GM19438 (cell line): ENCODE measurements around the gene CLMN.
"Not testable (repeated sequence)": the region's sequence is repeated elsewhere in the genome, so short reads cannot be mapped to it uniquely, and the experiment has no call there.

Experiments used
- ATAC-seq: cut with Tn5 transposase; IDR thresholded peaks from one replicate; pipeline ENCODE4 v1.9.1; 2021; ENCODE audit warnings: low read depth; ENCODE audit not compliant: unreplicated experiment

Gene CLMN

GRCh38 chr14:95183532-95184412 is 135.9 kb downstream of the CLMN start:
- ATAC-seq: no peak

DNA sequence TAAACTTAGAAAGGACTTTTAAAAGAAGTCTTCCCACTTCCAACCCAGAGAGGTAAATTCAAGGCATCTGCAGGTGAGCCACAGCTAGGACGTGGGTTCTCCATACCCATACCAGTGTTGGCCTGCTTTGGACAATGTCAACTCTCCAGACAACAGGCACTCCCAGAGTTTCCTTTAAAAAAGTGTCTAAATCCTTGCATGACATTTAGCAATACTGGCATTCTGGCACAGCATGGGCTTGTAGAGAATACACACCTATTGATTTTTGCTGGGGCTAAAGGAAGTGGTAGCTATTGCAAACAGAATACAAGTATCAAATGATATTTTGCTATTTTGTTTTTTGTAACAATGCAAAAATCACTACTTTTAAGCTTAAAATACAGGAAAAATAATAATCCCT is 136.6 kb downstream of the CLMN start:
- ATAC-seq: no peak

DNA sequence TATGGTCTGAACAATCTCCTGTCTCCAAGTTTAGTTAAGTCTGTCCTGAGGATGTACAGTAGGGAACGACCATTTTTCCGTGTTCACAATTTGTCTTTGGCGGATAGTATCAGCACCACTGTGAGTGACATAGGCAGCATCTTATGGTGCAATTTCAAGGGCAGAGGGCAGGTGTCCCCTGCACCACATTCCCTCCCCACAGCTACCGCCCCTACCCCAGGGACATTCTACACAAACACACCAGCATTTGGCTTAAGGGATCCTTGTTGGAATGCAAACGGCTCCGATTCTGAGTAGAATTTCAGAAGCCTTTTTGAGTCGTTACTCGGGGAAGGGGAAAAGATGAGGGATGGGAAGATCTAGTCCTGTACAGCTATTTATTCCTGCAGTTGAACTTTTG is 137.3 kb downstream of the CLMN start:
- ATAC-seq: no peak

- ATAC-seq: no peak
Observed at GRCh38 chr14:95180966-95181741, 138.6 kb downstream of the CLMN start.

DNA sequence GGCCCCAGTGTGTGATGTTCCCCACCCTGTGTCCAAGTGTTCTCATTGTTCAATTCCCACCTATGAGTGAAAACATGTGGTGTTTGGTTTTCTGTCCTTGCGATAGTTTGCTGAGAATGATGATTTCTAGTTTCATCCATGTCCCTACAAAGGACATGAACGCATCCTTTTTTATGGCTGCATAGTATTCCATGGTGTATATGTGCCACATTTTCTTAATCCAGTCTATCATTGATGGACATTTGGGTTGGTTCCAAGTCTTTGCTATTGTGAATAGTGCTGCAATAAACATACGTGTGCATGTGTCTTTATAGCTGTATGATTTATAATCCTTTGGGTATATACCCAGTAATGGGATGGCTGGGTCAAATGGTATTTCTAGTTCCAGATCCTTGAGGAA is 144.0 kb downstream of the CLMN start:
- ATAC-seq: not testable (repeated sequence)

DNA sequence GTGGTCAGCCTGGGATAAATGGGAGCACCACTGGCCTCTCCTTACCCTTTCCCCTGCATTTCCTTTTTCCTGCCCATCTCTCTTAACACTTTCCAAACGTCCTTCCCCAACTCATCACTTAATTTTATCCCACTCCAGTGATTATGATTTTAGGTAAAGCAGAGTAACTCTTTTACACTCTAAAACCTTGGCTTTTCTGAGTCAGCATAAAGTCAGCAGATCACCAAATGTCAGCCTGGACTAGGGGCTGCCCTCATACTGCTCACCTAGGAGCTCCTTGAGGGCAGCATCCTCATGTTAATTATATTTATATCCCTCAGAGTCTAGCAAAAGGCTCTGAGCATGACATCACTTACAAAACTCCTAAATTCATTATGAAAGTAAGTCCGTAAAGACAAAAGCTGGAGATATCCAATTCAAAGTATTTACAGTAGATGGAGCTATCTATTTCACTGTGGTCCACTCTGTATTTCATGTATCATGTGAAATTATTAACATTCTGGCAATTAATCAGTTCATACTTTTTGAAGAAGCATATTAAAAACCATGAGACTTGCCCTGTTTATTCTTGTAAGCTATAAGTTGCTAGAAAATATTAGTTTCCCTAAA is 145.4 kb downstream of the CLMN start:
- no peak for ATAC-seq

DNA sequence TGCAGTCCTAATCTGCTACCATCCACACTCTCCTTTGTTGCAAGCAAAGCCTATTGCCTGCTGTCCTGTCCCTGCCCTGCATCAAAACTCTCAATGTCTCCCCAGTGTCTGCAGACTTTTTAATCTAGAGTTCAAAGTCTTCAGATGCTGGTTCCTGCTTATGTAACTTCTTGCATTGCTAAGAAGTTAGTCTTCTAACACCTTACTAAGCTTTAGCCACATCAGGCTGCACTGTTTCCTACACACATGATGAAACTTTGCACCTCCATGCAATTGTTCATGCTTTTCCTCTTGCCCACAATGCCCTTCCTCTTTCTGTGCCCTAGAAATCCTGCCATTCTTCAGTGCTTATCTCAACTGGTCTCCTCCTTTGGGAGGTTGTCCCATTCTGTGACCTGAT is 146.2 kb downstream of the CLMN start:
- no peak for ATAC-seq

- no peak for ATAC-seq
Observed at GRCh38 chr14:95167177-95167576, 152.5 kb downstream of the CLMN start.

DNA sequence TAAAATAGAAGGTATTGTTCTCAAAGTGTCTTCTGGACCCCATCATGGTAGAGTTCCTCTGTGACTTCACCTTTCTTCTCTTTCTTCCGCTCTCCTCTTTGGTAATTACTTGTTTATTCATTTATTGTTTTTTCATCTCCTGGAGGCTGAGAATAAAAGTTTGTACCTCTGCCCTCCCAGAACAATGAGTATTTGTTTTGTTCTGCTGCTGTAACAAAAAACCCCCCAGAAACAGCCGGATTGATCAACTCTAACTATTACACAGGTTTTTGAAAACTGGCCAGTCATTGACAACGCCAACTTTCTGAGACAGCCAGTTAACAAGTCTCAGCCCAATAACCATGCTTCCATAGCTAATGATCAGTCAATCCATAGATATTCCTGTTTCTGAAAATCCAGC is 154.2 kb downstream of the CLMN start:
- no peak for ATAC-seq

- ATAC-seq: no peak
Observed at GRCh38 chr14:95164506-95164905, 155.2 kb downstream of the CLMN start.

- ATAC-seq: no peak
Observed at GRCh38 chr14:95163666-95164065, 156.0 kb downstream of the CLMN start.

DNA sequence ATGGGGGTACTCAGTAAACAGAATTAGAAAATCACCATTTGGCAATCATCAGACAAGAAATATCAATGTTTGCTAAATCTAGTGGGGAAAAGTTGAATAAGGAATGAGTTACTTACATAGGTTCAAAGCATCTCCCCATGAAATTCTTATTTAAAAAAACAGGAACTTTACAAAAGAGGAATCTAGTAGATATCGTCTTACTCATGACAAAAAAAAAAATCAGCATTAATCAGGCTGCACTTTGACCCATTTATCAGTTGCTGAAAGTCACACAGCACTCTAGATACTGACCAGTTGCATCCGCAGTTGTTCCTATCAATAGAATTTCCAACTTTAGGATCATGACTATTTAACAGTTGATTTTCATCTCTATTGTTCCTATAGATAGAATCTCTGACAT is 156.6 kb downstream of the CLMN start:
- no peak for ATAC-seq

- ATAC-seq: no peak
Observed at GRCh38 chr14:95162641-95163040, 157.1 kb downstream of the CLMN start.

GRCh38 chr14:95157327-95158189 is 162.2 kb downstream of the CLMN start, which contains the start of gene DICER1:
TSS of gene DICER1 (minus strand) at chr14:95157529. CDS start at chr14:95133458, 24,071 bp downstream.
- ATAC-seq: peak; percentile 65

DNA sequence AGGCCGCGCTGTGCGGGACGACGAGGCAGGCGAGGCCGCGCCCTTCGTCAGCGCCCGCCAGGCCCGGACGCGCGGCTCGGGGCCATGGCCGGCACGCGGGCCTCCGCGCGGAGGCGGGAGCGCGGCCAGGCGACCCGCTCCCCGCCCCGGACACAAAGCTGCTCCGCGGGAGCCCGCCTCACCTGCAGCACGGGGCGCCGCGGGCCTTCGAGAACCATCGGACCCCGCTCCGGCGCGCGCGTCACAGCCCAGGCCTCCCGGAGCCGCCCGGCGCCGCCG is 162.7 kb downstream of the CLMN start:
- ATAC-seq: peak; percentile 28

DNA sequence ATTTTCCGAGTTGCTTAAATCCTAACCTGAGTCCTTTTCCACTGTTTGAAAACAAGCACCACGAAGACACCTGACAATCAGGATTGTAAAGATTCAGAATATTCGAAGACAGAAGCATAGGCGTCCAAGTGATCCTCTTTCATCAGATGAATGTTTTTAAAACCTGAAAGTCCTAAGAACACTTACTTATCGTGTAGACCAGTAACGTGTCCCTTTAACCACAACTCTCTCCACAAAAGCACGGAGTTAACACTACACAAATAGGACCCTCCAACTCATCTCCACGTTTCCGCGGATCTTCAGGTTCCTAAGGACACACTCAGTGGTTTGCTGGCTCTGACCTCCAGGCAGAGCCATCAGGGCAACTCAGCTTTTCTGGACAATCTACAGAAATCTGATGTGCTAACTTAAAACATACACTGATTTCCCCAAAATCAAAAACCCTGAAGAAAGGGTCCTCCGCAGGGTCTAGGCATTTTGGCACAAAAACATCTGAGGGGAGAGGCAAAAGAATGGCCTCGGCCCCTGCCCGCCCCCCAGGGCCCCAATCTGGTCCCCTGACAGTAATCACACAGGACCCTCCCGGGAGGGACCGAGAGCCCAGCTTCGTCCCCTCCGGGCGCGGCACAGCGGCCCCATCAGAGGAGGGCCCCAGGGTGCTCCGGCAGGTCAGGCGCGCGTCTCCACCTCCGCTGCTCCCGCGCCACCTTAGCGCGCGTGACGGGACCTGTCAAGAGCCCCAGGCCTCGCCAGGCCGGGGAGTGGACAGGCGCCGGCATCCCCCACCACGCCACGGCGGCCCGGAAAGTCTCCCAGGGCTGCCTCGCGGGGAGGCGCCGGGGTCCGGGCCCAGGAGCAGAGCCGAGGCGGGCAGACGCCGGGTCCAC is 163.3 kb downstream of the CLMN start:
- peak; percentile 28 for ATAC-seq

DNA sequence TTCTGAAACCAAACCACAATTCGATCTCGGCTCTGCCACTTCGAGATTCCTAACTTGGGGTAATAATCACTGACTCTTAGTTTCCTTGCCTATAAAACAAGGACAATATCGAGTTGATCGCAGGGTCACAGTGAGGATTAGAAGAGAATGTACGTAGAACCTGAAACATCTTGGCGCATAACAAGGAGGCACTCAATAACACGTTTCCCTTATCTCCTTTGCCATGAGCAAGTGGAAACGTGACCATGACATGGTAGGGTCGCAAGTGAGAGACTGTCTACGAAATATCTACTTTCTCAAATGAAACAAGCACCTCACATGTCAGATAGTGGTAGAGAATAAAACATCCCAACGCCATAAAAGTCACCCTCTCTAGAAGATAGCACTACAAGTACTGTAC is 164.7 kb downstream of the CLMN start:
- ATAC-seq: no peak

- no peak for ATAC-seq
Observed at GRCh38 chr14:95153866-95154265, 165.8 kb downstream of the CLMN start.

GRCh38 chr14:95151561-95151960 is 168.1 kb downstream of the CLMN start:
- ATAC-seq: no peak

DNA sequence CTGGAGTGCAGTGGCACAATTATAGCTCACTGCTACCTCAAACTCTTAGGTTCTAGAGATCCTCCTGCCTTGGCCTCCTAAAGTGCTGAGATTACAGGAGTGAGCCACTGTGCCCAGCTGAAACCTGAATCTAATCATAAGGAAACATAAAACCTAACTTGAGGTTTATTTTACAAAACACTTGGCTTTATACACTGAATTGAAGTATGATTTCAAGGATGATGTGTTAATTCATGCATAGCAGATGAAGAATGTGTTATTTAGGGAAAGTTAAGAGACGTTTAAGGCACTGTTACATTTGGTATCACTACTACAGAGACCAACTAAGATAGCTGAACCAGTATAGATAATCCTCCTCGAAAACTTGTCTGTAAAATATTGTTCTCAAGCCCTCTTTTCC is 168.8 kb downstream of the CLMN start:
- ATAC-seq: no peak
